Measurements from ENCODE around the gene SPAG8.

The SPAG8 gene

GRCh38 chr9:35812025-35812602 is at the start of gene SPAG8:
Gene SPAG8 (minus strand): TSS chr9:35812262. CDS start chr9:35812147, 115 bp downstream.
- Mint-ChIP-seq H3K9me3 (no peaks in the 10 kb centered on the region), H3K27ac (peak within 1 kb of the TSS; percentile 89), H3K4me1 (ENCODE audit: low read depth) (peaks cover 29% of the 10 kb centered on the region), H3K27me3 (ENCODE audit: low read depth) (peaks cover 2% of the 10 kb centered on the region), H3K36me3 (ENCODE audit: low read depth) (peaks cover 2% of the 10 kb centered on the region), H3K4me3 (peak within 1 kb of the TSS; percentile 77)

GRCh38 chr9:35861161-35861897 is 49.3 kb upstream of the SPAG8 start:
- no peak overlapping the region for H3K4me3 Mint-ChIP-seq
- H3K4me1 Mint-ChIP-seq (ENCODE audit: low read depth), result no peaks in the 10 kb centered on the region
- no peaks in the 10 kb centered on the region for H3K36me3 Mint-ChIP-seq (ENCODE audit: low read depth)
- H3K27ac Mint-ChIP-seq, result no peak overlapping the region
- H3K27me3 Mint-ChIP-seq (ENCODE audit: low read depth), result peaks cover 17% of the 10 kb centered on the region
- H3K9me3 Mint-ChIP-seq, result no peaks in the 10 kb centered on the region

GRCh38 chr9:35859990-35860339 is 47.9 kb upstream of the SPAG8 start:
- no peak overlapping the region for H3K4me3 Mint-ChIP-seq
- no peaks in the 10 kb centered on the region for H3K4me1 Mint-ChIP-seq (ENCODE audit: low read depth)
- no peak overlapping the region for H3K27ac Mint-ChIP-seq
- peaks cover 20% of the 10 kb centered on the region for H3K27me3 Mint-ChIP-seq (ENCODE audit: low read depth)
- H3K36me3 Mint-ChIP-seq (ENCODE audit: low read depth), result no peaks in the 10 kb centered on the region
- no peaks in the 10 kb centered on the region for H3K9me3 Mint-ChIP-seq

GRCh38 chr9:35859310-35859989 is 47.4 kb upstream of the SPAG8 start:
- Mint-ChIP-seq H3K4me3 (no peak overlapping the region), H3K27me3 (ENCODE audit: low read depth) (peaks cover 20% of the 10 kb centered on the region), H3K27ac (no peak overlapping the region), H3K36me3 (ENCODE audit: low read depth) (no peaks in the 10 kb centered on the region), H3K9me3 (no peaks in the 10 kb centered on the region), H3K4me1 (ENCODE audit: low read depth) (no peaks in the 10 kb centered on the region)

- no peaks in the 10 kb centered on the region for H3K9me3 Mint-ChIP-seq
- H3K4me3 Mint-ChIP-seq, result no peak overlapping the region
- peaks cover 20% of the 10 kb centered on the region for H3K27me3 Mint-ChIP-seq (ENCODE audit: low read depth)
- H3K36me3 Mint-ChIP-seq (ENCODE audit: low read depth), result no peaks in the 10 kb centered on the region
- H3K27ac Mint-ChIP-seq, result no peak overlapping the region
- no peaks in the 10 kb centered on the region for H3K4me1 Mint-ChIP-seq (ENCODE audit: low read depth)
Observed at GRCh38 chr9:35858458-35858857, 46.4 kb upstream of the SPAG8 start.

GRCh38 chr9:35856882-35857281 is 44.8 kb upstream of the SPAG8 start:
- H3K27ac Mint-ChIP-seq, result no peak overlapping the region
- peaks cover 22% of the 10 kb centered on the region for H3K27me3 Mint-ChIP-seq (ENCODE audit: low read depth)
- H3K4me1 Mint-ChIP-seq (ENCODE audit: low read depth), result no peaks in the 10 kb centered on the region

GRCh38 chr9:35856206-35856605 is 44.1 kb upstream of the SPAG8 start:
- Mint-ChIP-seq H3K4me1 (ENCODE audit: low read depth) (no peaks in the 10 kb centered on the region), H3K36me3 (ENCODE audit: low read depth) (no peaks in the 10 kb centered on the region), H3K4me3 (no peak overlapping the region), H3K9me3 (no peaks in the 10 kb centered on the region), H3K27me3 (ENCODE audit: low read depth) (peaks cover 18% of the 10 kb centered on the region), H3K27ac (no peak overlapping the region)

More at GRCh38 chr9:35856882-35857281, 44.8 kb upstream of the SPAG8 start:
- H3K9me3 Mint-ChIP-seq, result no peaks in the 10 kb centered on the region
- no peaks in the 10 kb centered on the region for H3K36me3 Mint-ChIP-seq (ENCODE audit: low read depth)
- H3K4me3 Mint-ChIP-seq, result no peak overlapping the region

GRCh38 chr9:35854091-35854762 is 42.2 kb upstream of the SPAG8 start:
- Mint-ChIP-seq H3K36me3 (ENCODE audit: low read depth) (no peaks in the 10 kb centered on the region), H3K27me3 (ENCODE audit: low read depth) (peaks cover 16% of the 10 kb centered on the region), H3K4me3 (no peak overlapping the region), H3K4me1 (ENCODE audit: low read depth) (no peaks in the 10 kb centered on the region), H3K27ac (no peak overlapping the region), H3K9me3 (no peaks in the 10 kb centered on the region)

- Mint-ChIP-seq H3K36me3 (ENCODE audit: low read depth) (no peaks in the 10 kb centered on the region), H3K27ac (no peak overlapping the region), H3K4me3 (no peak overlapping the region), H3K4me1 (ENCODE audit: low read depth) (peaks cover 2% of the 10 kb centered on the region), H3K27me3 (ENCODE audit: low read depth) (peaks cover 16% of the 10 kb centered on the region), H3K9me3 (no peaks in the 10 kb centered on the region)
Observed at GRCh38 chr9:35852876-35853865, 41.1 kb upstream of the SPAG8 start.

GRCh38 chr9:35852267-35852815 is 40.3 kb upstream of the SPAG8 start:
- H3K4me3 Mint-ChIP-seq, result no peak overlapping the region
- H3K36me3 Mint-ChIP-seq (ENCODE audit: low read depth), result no peaks in the 10 kb centered on the region
- no peaks in the 10 kb centered on the region for H3K9me3 Mint-ChIP-seq
- H3K27ac Mint-ChIP-seq, result no peak overlapping the region
- peaks cover 15% of the 10 kb centered on the region for H3K27me3 Mint-ChIP-seq (ENCODE audit: low read depth)
- peaks cover 3% of the 10 kb centered on the region for H3K4me1 Mint-ChIP-seq (ENCODE audit: low read depth)

- H3K9me3 Mint-ChIP-seq, result no peaks in the 10 kb centered on the region
- no peaks in the 10 kb centered on the region for H3K36me3 Mint-ChIP-seq (ENCODE audit: low read depth)
- H3K27ac Mint-ChIP-seq, result no peak overlapping the region
- peaks cover 17% of the 10 kb centered on the region for H3K4me1 Mint-ChIP-seq (ENCODE audit: low read depth)
- no peak overlapping the region for H3K4me3 Mint-ChIP-seq
- H3K27me3 Mint-ChIP-seq (ENCODE audit: low read depth), result peaks cover 8% of the 10 kb centered on the region
Observed at GRCh38 chr9:35847792-35848572, 35.9 kb upstream of the SPAG8 start.

GRCh38 chr9:35845824-35846771 is 34.0 kb upstream of the SPAG8 start:
- Mint-ChIP-seq H3K4me1 (ENCODE audit: low read depth) (peaks cover 17% of the 10 kb centered on the region), H3K9me3 (no peaks in the 10 kb centered on the region), H3K4me3 (no peak overlapping the region), H3K27ac (no peak overlapping the region), H3K27me3 (ENCODE audit: low read depth) (peaks cover 5% of the 10 kb centered on the region), H3K36me3 (ENCODE audit: low read depth) (no peaks in the 10 kb centered on the region)
